Limb (tissue), 2 donors: ENCODE data around the gene GABRG2.

Experiments
- DNase-seq, 2 donors: peaks; one replicate each; pipeline ENCODE4 v3.0.0-alpha.2; 2016; ENCODE audit errors: extremely low spot score in 2 of 2

The GABRG2 gene

GRCh38 chr5:162189719-162190118, 122.1 kb downstream of the GABRG2 start:
- DNase-seq: no peak

- DNase-seq: no peak
These were observed 125.4 kb downstream of the GABRG2 start for GRCh38 chr5:162193012-162193411.

GRCh38 chr5:162196351-162196750, 128.8 kb downstream of the GABRG2 start:
- DNase-seq: no peak

GRCh38 chr5:162202285-162202880, 134.8 kb downstream of the GABRG2 start:
- DNase-seq: no peak
